BLaER1 (cell line): ENCODE measurements around the gene AP3B1.

ENCODE experiments used
- H3K27ac ChIP-seq: shearing (Covaris generic); formaldehyde crosslinking; 2 replicates; pipeline ENCODE4 v1.8.1; 2022
- H3K27me3 ChIP-seq: shearing (Covaris generic); formaldehyde crosslinking; 2 replicates; pipeline ENCODE4 v1.8.1; 2022
- H3K36me3 ChIP-seq: shearing (Covaris generic); formaldehyde crosslinking; 2 replicates; pipeline ENCODE4 v1.8.1; 2022
- H3K4me1 ChIP-seq: shearing (Covaris generic); formaldehyde crosslinking; 2 replicates; pipeline ENCODE4 v1.8.1; 2022
- H3K4me2 ChIP-seq: shearing (Covaris generic); formaldehyde crosslinking; 2 replicates; pipeline ENCODE4 v1.8.1; 2022
- H3K4me3 ChIP-seq: shearing (Covaris generic); formaldehyde crosslinking; 2 replicates; pipeline ENCODE4 v1.8.1; 2022
- H3K9ac ChIP-seq: shearing (Covaris generic); formaldehyde crosslinking; 2 replicates; pipeline ENCODE4 v1.8.1; 2022
- H3K9me3 ChIP-seq: shearing (Covaris generic); formaldehyde crosslinking; 2 replicates; pipeline ENCODE4 v1.8.1; 2022
- H4K20me1 ChIP-seq: shearing (Covaris generic); formaldehyde crosslinking; 2 replicates; pipeline ENCODE4 v1.8.1; 2022
- Cebpa-rat ChIP-seq: shearing (Covaris generic); IDR thresholded peaks from 2 replicates; pipeline ENCODE4 v1.8.1; 2022

The AP3B1 gene

DNA sequence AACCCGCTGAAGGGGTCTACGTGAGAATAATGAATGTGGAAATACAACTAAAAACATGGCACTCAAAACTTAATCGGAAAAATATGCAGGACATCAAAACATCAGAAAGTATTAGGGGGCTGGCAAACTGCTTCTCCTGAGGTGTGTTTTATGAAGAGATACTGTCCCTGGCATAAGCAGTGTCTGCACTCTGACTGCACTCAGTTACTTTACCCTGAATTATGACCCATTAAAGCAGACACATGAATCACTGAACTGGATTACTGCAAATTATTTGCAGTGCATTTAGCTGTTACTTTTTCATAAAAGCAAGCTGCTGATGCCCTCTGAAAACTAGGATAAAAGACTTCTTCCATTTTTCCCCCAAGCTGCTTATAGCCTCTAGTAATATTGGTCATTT, 164.9 kb downstream of the AP3B1 start:
- Histone ChIP-seq H3K4me2 (no peak overlapping the region), H3K27ac (no peak overlapping the region), H3K9ac (no peak overlapping the region), H3K9me3 (no peaks in the 10 kb centered on the region), H3K4me3 (no peak overlapping the region), H4K20me1 (no peaks in the 10 kb centered on the region), H3K36me3 (peaks cover 12% of the 10 kb centered on the region), H3K4me1 (no peaks in the 10 kb centered on the region), H3K27me3 (no peaks in the 10 kb centered on the region)
- TF ChIP-seq Cebpa-rat = no peak

DNA sequence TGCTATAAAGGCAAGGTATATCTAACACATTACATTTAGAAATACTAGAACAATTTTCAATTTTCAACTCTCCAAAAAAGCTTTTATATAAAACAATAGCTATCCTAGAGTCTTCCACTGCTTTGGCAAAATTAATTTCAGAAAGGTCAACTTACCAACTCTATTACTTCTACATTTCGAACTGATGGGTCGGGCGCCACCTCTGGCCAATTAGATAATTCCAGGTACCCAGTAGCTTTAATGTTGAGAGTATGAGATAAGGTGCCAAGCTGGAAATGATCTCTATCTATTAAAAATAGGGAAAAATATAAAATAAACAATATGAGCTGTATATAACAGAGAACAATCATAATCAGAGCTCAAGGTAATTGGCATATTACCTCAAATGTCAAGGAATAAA, 166.6 kb downstream of the AP3B1 start:
- Histone ChIP-seq H3K36me3 (peaks cover 14% of the 10 kb centered on the region), H3K9ac (no peak overlapping the region), H3K9me3 (no peaks in the 10 kb centered on the region), H3K27me3 (no peaks in the 10 kb centered on the region), H3K27ac (no peak overlapping the region), H3K4me3 (no peak overlapping the region), H4K20me1 (no peaks in the 10 kb centered on the region), H3K4me2 (no peak overlapping the region), H3K4me1 (no peaks in the 10 kb centered on the region)
- no peak for TF ChIP-seq Cebpa-rat

DNA sequence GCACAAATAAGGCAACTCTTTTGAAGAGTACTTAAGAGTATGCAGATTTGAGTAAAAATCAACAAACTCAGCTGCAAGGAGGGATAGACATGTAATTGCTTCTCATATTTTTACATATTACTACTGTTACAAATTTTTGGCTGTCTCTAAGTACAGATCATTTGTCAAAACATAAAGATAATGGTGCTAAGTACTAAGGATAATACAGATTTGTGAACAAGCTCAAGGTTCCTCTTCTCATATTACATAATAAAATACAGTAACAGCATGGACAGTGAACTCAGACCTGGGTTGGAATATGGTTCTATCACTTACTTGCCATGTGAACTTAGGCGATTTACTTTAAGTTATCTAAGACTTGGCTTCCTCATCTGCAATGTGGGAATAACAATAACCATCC, 168.0 kb downstream of the AP3B1 start:
- H3K4me1 ChIP-seq = no peaks in the 10 kb centered on the region
- H3K4me3 ChIP-seq = no peak overlapping the region
- no peaks in the 10 kb centered on the region for H3K9me3 ChIP-seq
- no peak overlapping the region for H3K27ac ChIP-seq
- H4K20me1 ChIP-seq = no peaks in the 10 kb centered on the region
- no peak for TF ChIP-seq Cebpa-rat
- H3K9ac ChIP-seq = no peak overlapping the region
- H3K4me2 ChIP-seq = no peak overlapping the region
- H3K27me3 ChIP-seq = no peaks in the 10 kb centered on the region
- peaks cover 14% of the 10 kb centered on the region for H3K36me3 ChIP-seq

DNA sequence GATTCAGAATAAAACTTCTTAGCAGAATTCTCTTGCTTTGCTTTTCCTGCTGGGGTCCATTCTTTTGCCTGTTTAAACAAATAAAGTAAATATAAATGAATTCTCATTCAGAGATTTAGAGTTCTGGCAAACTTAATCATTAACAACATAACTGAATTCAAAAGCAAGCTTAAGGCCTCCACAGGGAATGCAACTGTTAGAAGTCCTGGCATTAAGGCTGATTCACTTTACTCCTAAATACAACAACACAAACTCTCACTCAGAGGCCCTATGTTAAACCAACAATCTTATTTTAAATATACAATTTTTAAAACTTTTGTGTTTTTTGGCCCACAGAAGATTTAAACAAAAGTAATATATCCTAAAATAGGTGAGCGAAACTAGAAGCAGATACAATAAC, 178.3 kb downstream of the AP3B1 start:
- Histone ChIP-seq H3K4me3 (no peak overlapping the region), H3K27ac (no peak overlapping the region), H3K4me2 (no peak overlapping the region)

DNA sequence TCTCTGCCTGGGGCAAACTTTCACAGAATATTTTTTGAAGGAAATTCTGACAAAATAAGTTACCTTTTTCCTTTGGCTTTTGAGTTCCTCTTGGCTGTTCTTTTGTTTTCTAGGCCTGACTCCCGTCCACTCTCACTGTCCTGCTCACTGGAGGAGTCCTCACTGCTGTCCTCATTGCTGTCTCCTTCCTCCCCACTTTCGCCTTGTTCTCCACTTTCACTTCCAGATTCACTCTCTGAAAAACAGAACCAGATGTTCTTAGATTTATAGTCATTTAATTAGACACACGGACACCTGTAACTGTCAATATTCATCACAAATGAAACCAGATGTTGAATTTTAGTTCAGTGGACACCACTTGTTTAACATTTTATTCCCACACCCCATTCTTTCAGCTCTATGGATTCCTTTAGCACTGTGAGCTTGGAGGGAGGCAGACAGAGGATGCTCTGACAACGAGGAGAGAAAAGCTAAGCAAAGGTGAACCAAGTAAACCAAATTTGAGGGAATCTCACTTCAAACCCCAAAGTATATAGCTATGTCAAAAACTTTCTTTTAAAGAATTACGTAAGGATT, 180.7 kb downstream of the AP3B1 start:
- peaks cover 43% of the 10 kb centered on the region for H3K36me3 ChIP-seq

More for the DNA sequence above, 178.3 kb downstream of the AP3B1 start:
- no peak for TF ChIP-seq Cebpa-rat
- Histone ChIP-seq H4K20me1 (no peaks in the 10 kb centered on the region), H3K4me1 (no peaks in the 10 kb centered on the region), H3K36me3 (peaks cover 48% of the 10 kb centered on the region), H3K9ac (no peak overlapping the region), H3K27me3 (no peaks in the 10 kb centered on the region), H3K9me3 (no peaks in the 10 kb centered on the region)

DNA sequence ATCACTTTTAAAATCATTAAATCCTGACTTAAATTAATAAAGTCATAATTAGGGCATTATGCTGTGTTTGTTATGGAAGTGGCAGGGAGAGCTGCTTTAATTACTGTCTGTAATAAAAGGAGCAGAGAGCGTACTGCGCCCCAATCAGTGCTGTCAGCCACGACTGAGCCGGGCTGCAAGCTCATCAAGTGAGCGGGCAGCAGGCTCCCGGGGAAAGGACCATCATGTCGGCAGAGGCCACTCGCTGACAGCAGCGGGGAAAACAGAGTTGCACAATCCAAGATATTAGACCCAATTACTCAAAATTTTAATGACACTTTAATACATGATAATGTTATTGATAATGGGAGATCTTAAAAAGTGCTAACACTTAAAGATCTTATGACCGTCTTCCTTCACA, 181.6 kb downstream of the AP3B1 start:
- Histone ChIP-seq H3K4me2 (no peak overlapping the region), H3K27ac (no peak overlapping the region), H3K36me3 (peaks cover 41% of the 10 kb centered on the region), H3K9ac (no peak overlapping the region), H3K9me3 (no peaks in the 10 kb centered on the region), H4K20me1 (no peaks in the 10 kb centered on the region), H3K27me3 (no peaks in the 10 kb centered on the region), H3K4me3 (no peak overlapping the region), H3K4me1 (peaks cover 5% of the 10 kb centered on the region; the same call in 1 of the 2 replicates)
- TF ChIP-seq Cebpa-rat = no peak

More for the DNA sequence above, 180.7 kb downstream of the AP3B1 start:
- Histone ChIP-seq H3K27me3 (no peaks in the 10 kb centered on the region), H4K20me1 (no peaks in the 10 kb centered on the region), H3K27ac (no peak overlapping the region), H3K4me2 (no peak overlapping the region), H3K9ac (no peak overlapping the region), H3K4me3 (no peak overlapping the region), H3K9me3 (no peaks in the 10 kb centered on the region), H3K4me1 (peaks cover 5% of the 10 kb centered on the region; the same call in 1 of the 2 replicates)
- TF ChIP-seq Cebpa-rat = no peak

DNA sequence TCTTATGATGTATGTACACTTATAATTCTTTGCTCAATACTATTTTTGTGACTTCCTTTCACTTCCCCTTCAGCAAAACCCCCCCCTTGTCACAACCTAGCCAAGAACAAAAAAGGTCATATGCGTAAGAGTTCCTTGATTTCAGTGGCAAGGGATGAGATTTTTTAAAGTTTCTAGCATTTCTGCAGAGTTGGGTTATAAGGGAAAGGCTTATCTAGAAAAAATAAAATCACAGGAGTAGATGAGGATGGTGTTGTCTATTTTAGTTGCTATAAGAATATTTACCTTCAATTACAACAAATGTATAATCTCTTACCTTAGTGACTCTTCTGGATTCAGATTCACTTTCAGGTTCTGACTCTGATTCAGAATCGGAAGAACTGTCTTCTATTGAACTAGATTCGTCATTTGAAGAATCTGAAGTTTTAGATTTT, 184.6 kb downstream of the AP3B1 start:
- Histone ChIP-seq H3K9ac (no peak overlapping the region), H3K27ac (no peak overlapping the region), H4K20me1 (no peaks in the 10 kb centered on the region), H3K4me2 (no peak overlapping the region; the same call in 1 of the 2 replicates), H3K4me3 (no peak overlapping the region), H3K36me3 (peaks cover 50% of the 10 kb centered on the region), H3K4me1 (peaks cover 5% of the 10 kb centered on the region; the same call in 1 of the 2 replicates), H3K9me3 (no peaks in the 10 kb centered on the region), H3K27me3 (no peaks in the 10 kb centered on the region)
- TF ChIP-seq Cebpa-rat = no peak

DNA sequence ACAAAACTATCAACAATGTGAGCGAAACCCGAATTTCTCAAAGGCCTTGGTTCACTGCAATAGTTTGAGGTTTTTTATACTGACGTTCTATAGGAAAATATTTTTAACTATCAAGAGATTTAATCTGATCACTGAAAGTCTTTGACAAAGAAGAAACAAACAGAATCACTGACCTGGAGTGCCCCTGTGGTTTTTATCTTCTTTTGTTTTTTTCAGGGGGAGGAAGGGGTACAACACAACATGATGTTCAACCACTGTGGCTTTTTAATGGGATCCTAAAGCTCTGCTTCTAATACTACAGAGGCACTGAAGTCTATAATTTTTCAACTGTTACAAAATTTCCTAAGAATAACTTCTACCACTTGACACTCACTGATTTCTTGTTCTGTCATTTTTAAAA, 185.9 kb downstream of the AP3B1 start:
- TF ChIP-seq Cebpa-rat = no peak
- H3K4me3 ChIP-seq = no peak overlapping the region
- H3K9ac ChIP-seq = no peak overlapping the region
- H3K27me3 ChIP-seq = no peaks in the 10 kb centered on the region
- no peaks in the 10 kb centered on the region for H4K20me1 ChIP-seq
- H3K9me3 ChIP-seq = no peaks in the 10 kb centered on the region
- peaks cover 37% of the 10 kb centered on the region for H3K36me3 ChIP-seq
- no peak overlapping the region for H3K27ac ChIP-seq
- no peak overlapping the region for H3K4me2 ChIP-seq
- peaks cover 5% of the 10 kb centered on the region; the same call in 1 of the 2 replicates for H3K4me1 ChIP-seq

DNA sequence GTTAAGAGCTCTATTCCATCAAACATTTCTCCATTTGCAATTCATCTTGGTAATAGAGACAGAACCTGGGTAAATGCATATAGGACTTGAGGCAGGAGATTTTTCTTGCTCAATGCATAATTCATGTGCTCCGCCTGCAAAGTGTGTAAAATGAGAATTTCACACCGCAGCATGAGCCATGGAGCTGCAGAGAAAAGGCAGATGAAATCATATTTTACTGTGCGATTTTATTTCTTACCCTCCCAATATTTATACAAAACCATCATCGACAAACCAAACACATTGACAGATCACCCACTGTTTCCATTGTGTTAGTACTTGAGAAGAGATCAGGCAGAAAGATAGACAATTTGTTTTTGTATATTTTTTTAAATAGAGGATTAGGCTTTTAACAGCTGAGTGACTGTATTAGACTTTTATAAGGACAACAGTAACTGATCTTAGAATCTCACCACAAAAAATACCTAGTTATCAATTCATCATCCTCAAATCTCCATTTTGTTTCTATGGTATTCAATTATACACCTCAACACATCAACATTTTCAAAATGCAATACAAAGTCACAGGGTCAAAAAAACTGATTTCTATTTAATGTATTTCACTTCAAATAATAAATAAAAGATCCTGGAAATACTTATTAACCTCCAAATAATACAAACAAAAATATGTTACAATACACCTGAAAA, 191.1 kb downstream of the AP3B1 start:
- Histone ChIP-seq H3K27me3 (no peaks in the 10 kb centered on the region), H3K4me2 (no peak overlapping the region), H3K27ac (no peak overlapping the region), H3K9me3 (peaks cover 11% of the 10 kb centered on the region), H4K20me1 (no peaks in the 10 kb centered on the region), H3K4me1 (no peaks in the 10 kb centered on the region), H3K4me3 (no peak overlapping the region), H3K36me3 (peaks cover 45% of the 10 kb centered on the region), H3K9ac (no peak overlapping the region)
- TF ChIP-seq Cebpa-rat = no peak

DNA sequence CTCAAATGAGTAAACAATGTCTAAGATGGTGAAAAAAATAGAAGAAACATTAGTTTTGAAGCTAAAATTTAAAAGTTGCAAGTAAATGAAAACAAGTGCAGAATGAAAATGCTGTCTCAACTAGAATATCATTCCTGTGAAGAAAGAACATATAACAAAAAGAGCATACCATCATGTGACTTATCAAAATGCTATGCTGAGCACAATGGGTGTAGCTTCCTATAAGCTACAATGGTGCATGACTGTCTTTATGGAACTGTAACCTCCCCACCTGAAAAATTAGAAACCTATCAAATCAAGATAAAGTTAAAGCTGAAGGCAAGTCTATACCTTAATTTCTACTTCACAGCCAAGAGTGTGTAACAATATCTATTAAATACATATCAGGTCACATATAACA, 192.0 kb downstream of the AP3B1 start:
- no peaks in the 10 kb centered on the region for H3K4me1 ChIP-seq
- no peak overlapping the region for H3K9ac ChIP-seq
- peaks cover 12% of the 10 kb centered on the region for H3K9me3 ChIP-seq
- no peak overlapping the region for H3K27ac ChIP-seq
- no peaks in the 10 kb centered on the region for H3K27me3 ChIP-seq
- H3K4me2 ChIP-seq = no peak overlapping the region
- no peaks in the 10 kb centered on the region for H4K20me1 ChIP-seq
- TF ChIP-seq Cebpa-rat = no peak
- H3K36me3 ChIP-seq = peaks cover 44% of the 10 kb centered on the region
- H3K4me3 ChIP-seq = no peak overlapping the region
